Smooth muscle cell (in vitro differentiated cells): Measurements from ENCODE around the gene AGO3. TPM values are rescaled to one million over a fixed set of nuclear protein-coding genes. Genes with fewer than 3 reads are reported as not detected.

Experiments used
- DNase-seq: peaks from one replicate; lab custom pipeline; 2025; ENCODE audit not compliant: unreplicated experiment; lab: John Stamatoyannopoulos, UW
- H2AFZ ChIP-seq: fragments of 200-600 bp; sonication (generic); 2 replicates; pipeline ENCODE4 v1.6.0; 2016; ENCODE audit warnings: antibody characterized with exemption, low read depth, mild to moderate bottlenecking
- H3F3A ChIP-seq: fragments of 200-600 bp; sonication (generic); 2 replicates; pipeline ENCODE4 v1.6.0; 2017; ENCODE audit warnings: antibody characterized with exemption, low read depth
- H3K27ac ChIP-seq: fragments of 200-600 bp; sonication (generic); 2 replicates; pipeline ENCODE4 v1.5.1; 2016; ENCODE audit warnings: low read depth, mild to moderate bottlenecking
- H3K27me3 ChIP-seq: fragments of 200-600 bp; sonication (generic); 2 replicates; pipeline ENCODE4 v1.6.1; 2016; ENCODE audit warnings: low read depth, mild to moderate bottlenecking
- H3K36me3 ChIP-seq: fragments of 200-600 bp; sonication (generic); 2 replicates; pipeline ENCODE4 v1.5.1; 2016; ENCODE audit warnings: low read depth
- H3K4me1 ChIP-seq: fragments of 200-600 bp; sonication (generic); 2 replicates; pipeline ENCODE4 v1.5.1; 2016; ENCODE audit warnings: low read depth
- H3K4me2 ChIP-seq: fragments of 200-600 bp; sonication (generic); 2 replicates; pipeline ENCODE4 v1.6.0; 2016; ENCODE audit warnings: mild to moderate bottlenecking
- H3K4me3 ChIP-seq: fragments of 200-600 bp; sonication (generic); 2 replicates; pipeline ENCODE4 v1.5.1; 2016; ENCODE audit warnings: mild to moderate bottlenecking
- H3K79me2 ChIP-seq: fragments of 200-600 bp; sonication (generic); 2 replicates; pipeline ENCODE4 v1.6.0; 2016; ENCODE audit warnings: low read depth, mild to moderate bottlenecking
- H3K9ac ChIP-seq: fragments of 200-600 bp; sonication (generic); 2 replicates; pipeline ENCODE4 v1.6.0; 2016; ENCODE audit warnings: low read depth
- H3K9me3 ChIP-seq: fragments of 200-600 bp; sonication (generic); replicated peaks from 2 replicates; pipeline ENCODE4 v1.5.1; 2016; ENCODE audit warnings: low read depth
- H4K20me1 ChIP-seq: fragments of 200-600 bp; sonication (generic); 2 replicates; pipeline ENCODE4 v1.6.0; 2016; ENCODE audit warnings: low read depth
- CTCF ChIP-seq: fragments of 200-600 bp; sonication (generic); IDR thresholded peaks from 2 replicates; pipeline ENCODE4 v1.5.1; 2017; ENCODE audit warnings: borderline replicate concordance, mild to moderate bottlenecking, antibody characterized with exemption; ENCODE audit not compliant: insufficient read depth, poor library complexity, severe bottlenecking
- WGBS: methylation state at CpG from one replicate; pipeline ENCODE4 v1.1.7; 2016; ENCODE audit warnings: low lambda C conversion rate; 5-methylcytosine and 5-hydroxymethylcytosine counted together
- polyA plus RNA-seq: library from polyadenylated mRNA; unstranded; fragments of >200 nt; fragmentation: Nextera tagmentation; extraction: Ambion mirVana; gene quantifications from 2 replicates; pipeline ENCODE4 v1.2.1, GENCODE V29; 2016
- total RNA-seq: library from RNA; depleted of rRNA; stranded (reverse); fragments of >200 nt; gene quantifications from 2 replicates; pipeline ENCODE4 v1.2.3, GENCODE V29; 2014

AGO3 gene
- total and polyA plus RNA-seq, 2 experiments from 2014 or later = 14.3 to 31.6 TPM

- H3K27me3 ChIP-seq = no peaks in the 10 kb centered on the region
- 93% methylated on average over 1 of the region's 1 CpG for WGBS
- H3K4me2 ChIP-seq = peak overlapping the region; percentile 28
- no peak for DNase-seq
- no peaks in the 10 kb centered on the region for H3F3A ChIP-seq
- H3K9me3 ChIP-seq = no peaks in the 10 kb centered on the region
- peaks cover 10% of the 10 kb centered on the region for H3K36me3 ChIP-seq
- H3K4me1 ChIP-seq = no peaks in the 10 kb centered on the region
- H3K4me3 ChIP-seq = no peak overlapping the region
- no peak overlapping the region for H3K9ac ChIP-seq
- no peaks in the 10 kb centered on the region for H3K79me2 ChIP-seq
- no peak overlapping the region for H2AFZ ChIP-seq
- H3K27ac ChIP-seq = peak overlapping the region; percentile 57
- H4K20me1 ChIP-seq = no peaks in the 10 kb centered on the region
- TF ChIP-seq CTCF = no peak
Measured at GRCh38 chr1:35894656-35895055, 36.2 kb upstream of the AGO3 start.

- no peak for TF ChIP-seq CTCF
- H3K9me3 ChIP-seq = no peaks in the 10 kb centered on the region
- no peaks in the 10 kb centered on the region for H3K4me1 ChIP-seq
- H3K4me3 ChIP-seq = no peak overlapping the region
- no peak for DNase-seq
- no peak overlapping the region for H3K9ac ChIP-seq
- H3K27me3 ChIP-seq = no peaks in the 10 kb centered on the region
- H2AFZ ChIP-seq = no peak overlapping the region
- no peak overlapping the region for H3K27ac ChIP-seq
- no peaks in the 10 kb centered on the region for H3F3A ChIP-seq
- H3K79me2 ChIP-seq = no peaks in the 10 kb centered on the region
- no peak overlapping the region for H3K4me2 ChIP-seq
- no peaks in the 10 kb centered on the region for H4K20me1 ChIP-seq
- H3K36me3 ChIP-seq = peaks cover 10% of the 10 kb centered on the region
Measured at GRCh38 chr1:35899941-35900340, 31.0 kb upstream of the AGO3 start.

GRCh38 chr1:35901235-35901634 lies 29.7 kb upstream of the AGO3 start:
- Histone ChIP-seq H3K9me3 (no peaks in the 10 kb centered on the region), H3K27me3 (no peaks in the 10 kb centered on the region), H3K4me1 (no peaks in the 10 kb centered on the region), H3K9ac (no peak overlapping the region), H3K4me3 (no peak overlapping the region), H3K36me3 (peaks cover 10% of the 10 kb centered on the region), H3K27ac (no peak overlapping the region), H2AFZ (no peak overlapping the region), H3F3A (no peaks in the 10 kb centered on the region), H3K79me2 (no peaks in the 10 kb centered on the region), H4K20me1 (no peaks in the 10 kb centered on the region), H3K4me2 (no peak overlapping the region)
- 97% methylated on average over 9 of the region's 9 CpGs for WGBS
- DNase-seq = no peak
- no peak for TF ChIP-seq CTCF

- H3K79me2 ChIP-seq = no peaks in the 10 kb centered on the region
- TF ChIP-seq CTCF = no peak
- no peaks in the 10 kb centered on the region for H3K9me3 ChIP-seq
- no peak overlapping the region for H3K9ac ChIP-seq
- no peaks in the 10 kb centered on the region for H3K4me1 ChIP-seq
- WGBS = 91% methylated on average over 2 of the region's 2 CpGs
- no peak overlapping the region for H2AFZ ChIP-seq
- H4K20me1 ChIP-seq = no peaks in the 10 kb centered on the region
- H3K27me3 ChIP-seq = no peaks in the 10 kb centered on the region
- peaks cover 5% of the 10 kb centered on the region for H3K36me3 ChIP-seq
- H3F3A ChIP-seq = no peaks in the 10 kb centered on the region
- H3K4me2 ChIP-seq = no peak overlapping the region
- H3K27ac ChIP-seq = no peak overlapping the region
- no peak for DNase-seq
- H3K4me3 ChIP-seq = no peak overlapping the region
Measured at GRCh38 chr1:35902671-35903070, 28.2 kb upstream of the AGO3 start.
